GM18526 (cell line): ENCODE results near the gene FCHSD2.

Experiments used
- POLR2A ChIP-seq: IDR thresholded peaks from 3 replicates; pipeline ENCODE4 v1.6.1; 2011; ENCODE audit not compliant: insufficient read length; ENCODE audit errors: extremely low read depth

Gene FCHSD2

DNA sequence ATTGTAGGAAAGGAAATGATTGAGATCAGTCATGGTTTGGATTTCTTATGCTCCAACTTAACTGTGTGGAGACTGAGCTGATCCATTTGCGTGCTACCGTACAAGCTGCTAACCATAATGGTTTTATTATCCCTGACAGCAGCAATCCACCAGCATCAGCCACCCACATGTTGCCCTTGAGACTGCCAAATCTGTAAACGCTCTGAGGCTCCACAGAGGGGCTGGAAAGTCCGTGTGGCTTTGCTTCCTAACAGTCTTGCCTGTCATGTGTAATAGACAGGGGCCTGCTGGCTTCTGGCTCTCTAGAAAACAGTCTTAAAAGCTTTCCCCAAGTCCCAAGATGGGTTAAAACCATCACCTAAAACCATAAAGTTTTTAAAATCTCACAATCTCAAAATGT is 297.8 kb downstream of the FCHSD2 start:
- no peak for TF ChIP-seq POLR2A

DNA sequence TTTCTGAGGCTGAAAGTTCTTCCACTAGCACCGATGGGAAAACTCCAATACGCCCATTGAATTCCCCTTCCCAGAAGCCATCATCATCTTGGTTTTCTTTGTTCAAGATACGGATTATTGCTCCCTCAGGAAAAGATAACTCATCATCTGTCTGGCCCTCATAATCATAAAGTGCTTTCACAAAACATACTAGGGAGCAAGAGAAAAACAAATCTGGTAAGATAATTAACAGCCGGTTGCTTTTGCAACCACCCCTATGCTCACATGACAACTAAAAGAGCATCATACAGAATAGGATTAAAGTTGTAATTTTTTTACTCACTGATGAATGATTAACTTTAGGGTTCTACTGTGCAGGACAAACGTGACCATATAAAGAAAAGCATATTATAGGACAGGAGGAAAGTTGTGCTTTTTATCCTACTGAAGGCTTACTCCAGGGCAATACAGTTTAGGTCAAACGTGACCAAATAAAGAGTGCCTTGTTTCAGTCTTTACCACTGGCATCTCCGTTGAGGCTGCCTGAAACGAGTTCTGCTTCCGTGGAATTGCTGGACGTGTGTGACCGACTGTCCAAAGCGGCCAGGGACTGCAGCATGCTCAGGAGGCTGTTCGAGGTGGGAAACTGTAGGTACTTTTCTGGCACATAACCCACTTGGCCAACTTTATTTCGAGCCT is 299.3 kb downstream of the FCHSD2 start:
- TF ChIP-seq POLR2A: no peak

DNA sequence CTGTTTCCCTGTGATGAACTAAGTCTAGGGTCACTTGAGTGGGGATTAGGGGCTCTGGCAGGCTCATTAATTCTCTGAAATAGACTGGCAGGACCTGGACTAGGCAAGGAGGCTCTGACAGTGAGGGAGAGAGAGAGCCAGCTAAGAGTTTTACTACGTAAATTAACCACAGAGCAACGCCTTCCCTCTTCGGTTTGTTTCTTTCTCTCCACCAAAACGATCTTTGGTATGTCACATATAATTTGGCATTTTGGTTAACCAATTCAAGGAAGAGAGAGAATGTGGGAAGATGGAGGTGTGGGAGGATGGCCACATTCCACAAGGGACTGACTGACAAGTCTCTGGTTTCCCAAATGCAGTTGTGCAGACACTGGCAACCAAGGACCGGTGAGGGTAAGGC is 300.0 kb downstream of the FCHSD2 start:
- no peak for TF ChIP-seq POLR2A

DNA sequence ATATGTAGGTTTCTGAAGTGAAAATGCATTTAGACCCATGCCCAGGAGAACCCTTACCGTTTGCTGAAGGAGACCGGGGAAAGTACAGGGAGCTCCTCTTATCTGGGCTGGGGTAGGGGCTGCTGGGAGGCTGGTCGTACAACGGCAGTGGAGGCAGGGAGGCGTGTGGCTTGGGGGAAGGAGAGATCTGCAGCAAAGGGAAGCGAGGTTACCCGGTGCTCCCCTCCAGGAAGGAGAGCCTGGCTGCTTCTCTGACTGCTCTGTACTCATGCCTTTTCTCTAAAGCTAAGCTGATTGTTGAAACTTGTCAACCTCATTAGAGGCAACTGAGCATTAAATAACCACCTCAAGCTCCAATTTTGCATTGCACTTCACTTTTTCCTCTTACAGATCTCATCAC is 300.7 kb downstream of the FCHSD2 start:
- TF ChIP-seq POLR2A: no peak

DNA sequence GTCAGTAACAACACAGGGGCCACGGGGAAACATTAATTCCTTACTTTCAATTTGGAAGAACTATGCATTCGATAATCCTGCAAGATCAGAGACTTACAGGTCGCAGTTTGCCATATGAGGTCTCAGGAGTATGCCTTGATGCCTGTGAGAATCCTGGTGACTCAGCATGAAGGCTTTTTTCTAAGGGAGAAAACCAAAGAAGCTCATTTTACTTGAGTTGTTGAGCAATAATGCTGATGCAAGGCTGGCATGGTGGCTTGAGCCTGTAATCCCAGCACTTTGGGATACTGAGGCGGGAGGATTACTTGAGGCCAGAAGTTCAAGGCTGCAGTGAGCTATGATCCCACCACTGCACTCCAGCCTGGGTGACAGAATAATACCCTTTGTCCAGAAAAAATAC is 301.3 kb downstream of the FCHSD2 start:
- no peak for TF ChIP-seq POLR2A

DNA sequence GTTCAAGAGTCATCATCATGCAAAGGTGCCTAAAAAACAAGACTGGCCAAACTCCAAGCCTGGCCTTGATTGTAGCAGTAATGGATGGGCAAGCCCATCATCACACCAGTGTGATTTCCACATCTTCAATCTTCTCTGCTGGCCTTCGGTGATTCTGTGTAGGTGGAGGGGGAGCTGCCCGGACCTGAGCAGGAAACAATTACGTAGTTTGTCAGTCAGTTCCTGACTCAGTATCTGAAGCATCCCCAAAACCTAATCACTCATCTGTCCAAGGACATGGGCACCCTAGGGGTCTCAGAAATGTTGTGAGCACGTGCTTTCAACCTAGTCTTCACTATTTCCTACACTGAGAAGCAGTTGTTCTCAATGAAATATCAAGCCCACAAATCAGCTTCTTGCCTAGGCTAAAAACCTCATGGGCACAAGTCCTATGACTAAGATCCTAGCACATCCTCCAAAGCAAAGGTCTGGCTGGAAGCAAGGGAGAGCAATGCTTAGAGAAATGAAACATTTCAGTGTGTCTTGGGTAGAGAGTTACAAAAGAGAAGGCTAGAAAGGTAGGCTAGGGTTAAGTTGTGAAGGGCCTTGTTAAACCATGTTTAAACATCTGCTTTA is 303.3 kb downstream of the FCHSD2 start:
- no peak for TF ChIP-seq POLR2A

DNA sequence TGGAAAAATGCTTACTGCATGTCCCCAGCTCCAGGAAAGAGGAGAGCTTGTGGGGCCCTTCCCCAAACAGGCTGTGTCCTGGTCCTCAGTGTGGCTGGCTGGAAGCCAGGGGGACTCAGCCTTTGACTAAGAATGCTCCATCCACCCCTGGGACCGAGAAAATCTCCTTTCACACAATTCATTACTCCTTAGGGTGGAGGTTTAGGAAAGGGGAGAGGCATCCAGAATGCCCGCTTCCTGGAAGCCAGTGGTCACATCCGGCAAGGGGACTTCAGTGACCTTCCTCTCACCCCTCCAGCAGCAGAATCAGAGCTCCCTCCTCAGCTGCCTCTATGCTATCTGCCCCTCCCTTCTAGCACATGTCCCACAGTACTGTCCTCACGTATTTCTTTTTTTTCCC is 306.0 kb downstream of the FCHSD2 start:
- no peak for TF ChIP-seq POLR2A

DNA sequence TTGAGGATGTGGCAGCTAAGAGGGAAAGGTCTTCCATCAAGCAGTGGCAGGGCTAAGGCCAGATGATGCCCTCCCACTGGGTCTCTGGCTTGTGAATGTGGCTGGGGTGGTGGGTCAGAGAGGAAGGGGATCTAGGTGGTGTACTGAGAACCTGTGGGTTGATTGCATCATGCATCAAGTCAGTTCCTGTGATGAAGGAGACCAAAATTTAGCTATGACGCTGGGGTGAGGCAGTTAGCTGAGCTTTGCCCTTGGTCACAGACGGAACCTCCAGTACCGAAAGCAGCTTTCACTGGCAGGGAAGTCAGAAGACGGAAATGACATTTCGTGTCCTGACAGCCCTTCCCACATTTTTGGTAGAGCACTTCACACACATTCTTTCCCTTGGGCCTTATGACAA is 307.2 kb downstream of the FCHSD2 start:
- TF ChIP-seq POLR2A: no peak

DNA sequence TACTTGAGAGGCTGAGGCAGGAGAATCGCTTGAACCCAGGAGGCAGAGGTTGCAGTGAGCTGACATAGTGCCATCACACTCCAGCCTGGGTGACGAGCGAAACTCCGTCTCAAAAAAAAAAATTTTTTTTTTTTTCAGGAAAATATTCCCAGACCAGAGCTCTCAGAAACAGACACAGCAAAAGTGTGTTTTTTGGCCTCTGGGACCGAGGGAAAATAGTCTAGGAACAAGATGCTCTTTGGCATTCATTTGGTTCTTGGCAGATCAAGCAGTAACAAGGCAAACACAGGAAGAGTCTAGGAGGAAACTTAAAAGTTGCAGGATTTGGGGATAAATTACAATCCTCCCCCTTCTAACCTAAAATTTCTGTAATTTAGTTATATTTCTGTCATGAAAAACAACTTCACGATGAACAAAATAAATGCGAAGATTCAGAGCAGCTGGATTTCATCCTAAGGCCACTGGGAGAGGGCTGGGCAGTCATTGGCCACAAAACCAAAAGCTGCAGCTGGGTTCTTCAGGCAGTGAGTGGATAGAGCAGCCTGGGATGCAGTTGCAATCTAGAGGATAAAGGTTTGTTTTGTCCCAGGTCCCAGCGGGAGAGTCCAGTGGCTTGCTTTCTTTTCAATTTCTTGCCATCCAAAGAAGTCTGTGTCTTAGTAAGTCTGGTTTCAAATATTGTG is 308.2 kb downstream of the FCHSD2 start:
- TF ChIP-seq POLR2A: no peak

DNA sequence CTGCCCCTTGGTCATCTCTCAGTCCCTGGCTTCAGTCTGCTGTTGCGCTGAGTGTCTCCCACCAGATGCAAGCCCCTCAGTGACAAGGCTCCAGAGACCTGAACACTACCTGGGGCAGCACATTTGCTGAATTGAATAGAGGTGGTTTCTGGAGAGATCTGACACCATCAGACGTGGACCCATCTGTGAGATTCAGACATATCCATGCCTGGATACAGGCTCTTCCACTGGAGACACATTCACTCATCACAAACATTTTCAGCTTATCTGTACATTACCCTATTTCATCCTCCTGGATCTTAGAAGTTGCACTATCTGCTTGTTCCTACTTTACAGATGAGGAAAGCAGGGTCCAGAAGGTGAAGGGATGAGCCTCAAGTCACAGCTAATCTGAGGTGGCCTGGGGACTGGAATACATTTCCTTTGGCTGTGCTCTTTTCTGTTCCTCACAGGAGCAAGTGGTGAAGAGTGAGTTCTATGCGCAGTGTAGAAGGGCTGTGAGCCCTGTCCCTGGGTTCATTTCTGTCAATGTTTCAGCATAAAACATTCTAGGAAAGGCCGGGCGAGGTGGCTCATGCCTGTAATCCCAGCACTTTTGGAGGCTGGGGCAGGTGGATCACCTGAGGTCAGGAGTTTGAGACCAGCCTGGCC is 308.9 kb downstream of the FCHSD2 start:
- TF ChIP-seq POLR2A: no peak

DNA sequence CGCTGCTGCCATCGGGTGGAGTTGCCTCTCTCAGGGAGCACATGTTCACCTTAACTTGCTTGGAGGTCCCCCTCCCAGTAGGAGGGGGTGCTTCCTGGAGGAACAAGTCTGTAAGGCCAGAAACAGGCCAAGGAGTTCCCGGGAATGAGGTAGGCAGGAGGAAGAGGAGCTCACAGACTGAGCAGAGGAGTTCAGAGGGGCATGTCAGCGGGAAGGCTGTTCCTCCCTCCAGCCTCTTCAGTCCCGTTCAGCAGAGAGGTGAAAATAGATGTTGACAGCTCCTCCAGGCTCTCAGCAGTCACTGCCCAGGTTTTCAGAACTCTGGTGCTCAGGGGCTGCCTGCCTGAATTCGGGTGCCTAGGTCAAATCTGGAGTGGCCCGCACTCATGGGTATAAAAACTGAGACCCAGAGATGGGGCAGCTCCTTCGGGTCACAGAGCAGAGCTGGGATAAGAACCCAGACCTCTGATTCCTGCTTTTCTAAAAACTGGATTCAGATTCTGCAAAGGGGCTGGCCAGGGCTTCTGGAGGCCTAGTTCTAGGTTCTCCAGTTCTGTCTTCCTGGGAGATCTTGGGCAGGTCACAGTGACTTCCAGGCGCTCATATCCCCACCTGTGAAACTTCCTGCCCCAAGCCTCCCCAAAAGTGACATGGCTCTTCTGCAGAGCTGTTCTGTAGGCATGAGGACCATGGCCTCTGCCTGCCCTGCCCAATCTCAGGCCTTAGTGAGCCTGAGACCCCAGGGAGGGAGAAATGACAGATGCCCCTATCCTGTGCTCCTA is 309.6 kb downstream of the FCHSD2 start:
- peak; percentile 24 for TF ChIP-seq POLR2A

DNA sequence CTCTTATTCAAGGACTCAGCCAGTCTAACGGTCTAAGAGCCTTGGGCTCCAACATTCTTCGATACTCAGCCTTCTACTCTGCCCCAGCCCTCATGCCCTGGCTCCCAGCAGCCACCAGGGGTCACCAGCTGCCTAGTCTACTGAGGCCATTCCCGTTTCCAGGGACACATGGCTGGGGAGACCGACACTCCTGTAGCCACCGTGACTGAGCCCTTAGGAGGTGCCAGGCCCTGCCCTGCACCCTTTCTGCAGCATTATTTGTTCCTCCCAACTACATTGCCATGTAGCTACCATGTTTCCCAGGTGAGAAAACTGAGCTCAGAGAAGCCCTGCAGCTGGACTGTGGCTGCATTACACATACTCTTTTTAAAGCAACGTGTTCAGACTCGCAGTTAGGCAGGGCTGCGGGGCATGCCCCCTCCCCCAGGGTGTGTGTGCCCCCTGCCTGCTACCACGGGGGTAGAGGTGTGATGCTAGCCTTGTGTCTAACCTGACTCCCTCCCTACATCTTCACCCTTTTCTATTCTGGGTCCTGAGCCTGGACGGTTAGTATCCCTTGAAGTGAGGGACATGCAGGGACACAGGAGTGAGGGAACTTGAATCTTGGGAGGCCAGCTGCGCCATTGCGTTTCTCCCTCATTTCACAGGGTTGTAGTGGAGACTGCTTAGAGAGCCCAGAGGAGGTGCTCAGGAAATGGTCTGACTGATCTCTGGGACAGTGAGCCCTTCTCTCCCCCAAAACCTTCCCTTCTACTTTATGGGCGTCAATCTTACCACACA is 310.4 kb downstream of the FCHSD2 start:
- no peak for TF ChIP-seq POLR2A

DNA sequence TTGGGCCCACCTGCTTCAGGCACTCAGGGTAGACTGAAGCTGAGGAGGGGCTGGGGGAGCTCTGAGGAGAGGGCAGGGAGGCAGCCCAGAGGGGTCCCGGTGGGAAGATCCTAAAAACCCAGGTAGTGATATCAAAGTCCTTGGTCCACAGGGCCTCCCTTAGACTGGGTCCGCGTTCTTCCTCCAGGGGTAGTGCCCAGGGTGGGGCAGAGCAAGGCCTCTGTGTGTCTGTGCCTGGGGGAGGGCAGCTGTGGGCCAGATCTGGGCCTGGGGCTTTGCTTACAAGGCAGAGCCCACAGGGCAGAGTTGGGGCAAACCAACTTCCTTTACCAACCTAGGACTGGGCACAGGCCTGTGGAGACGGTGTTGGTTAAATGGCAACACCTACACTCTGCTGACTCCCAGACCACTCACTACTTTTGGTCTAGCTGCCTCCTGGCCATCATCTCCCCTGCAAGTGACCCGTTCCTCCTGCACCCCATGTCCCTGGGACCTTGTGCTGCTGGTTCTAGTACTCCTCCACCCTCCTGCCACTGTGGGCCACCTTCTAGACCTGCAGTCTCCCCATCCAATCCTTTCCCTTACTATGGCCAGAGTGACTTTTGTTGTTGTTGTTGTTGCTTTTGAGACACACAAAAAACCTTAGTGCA is 312.1 kb downstream of the FCHSD2 start:
- peak; percentile 12 for TF ChIP-seq POLR2A

DNA sequence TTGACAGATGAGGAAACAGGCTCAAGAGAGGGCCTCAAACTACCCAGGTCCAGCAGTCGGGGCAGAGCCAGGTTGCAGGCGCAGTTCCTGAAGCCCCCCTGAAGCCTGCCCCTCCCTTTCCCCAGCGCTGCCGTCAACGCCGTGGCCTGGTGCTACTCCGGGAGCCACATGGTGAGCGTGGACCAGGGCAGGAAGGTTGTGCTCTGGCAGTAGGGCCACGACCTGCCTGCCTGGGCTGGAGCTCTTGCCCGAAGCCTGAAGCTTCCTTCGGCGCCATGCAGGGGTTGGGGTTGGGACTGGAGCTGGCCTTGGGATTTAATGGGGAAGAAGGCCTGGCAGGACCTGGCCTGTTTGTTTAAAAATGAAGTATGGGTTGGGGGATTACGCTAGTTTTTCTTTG is 312.9 kb downstream of the FCHSD2 start:
- TF ChIP-seq POLR2A: no peak
